ENCODE data around the gene CRIM1. TPM values are rescaled to one million over a fixed set of nuclear protein-coding genes. Genes with fewer than 3 reads are reported as not detected.
"Not testable (repeated sequence)": the region's sequence is repeated elsewhere in the genome, so short reads cannot be mapped to it uniquely, and the experiment has no call there.

CRIM1 gene
- total and polyA plus RNA-seq, 3 experiments from 2014 or later, result 2.5 to 11.1 (median 10.7) TPM

GRCh38 chr2:36361396-36361795, 5.8 kb downstream of the CRIM1 start:
- Mint-ChIP-seq H3K27me3 (peaks cover 4 to 7% of the 10 kb centered on the region in 2 donors), H3K4me1 (peaks cover 19 to 26% (median 22%) of the 10 kb centered on the region in 3 donors), H3K36me3 (peaks cover 0 to 4% (median 0%) of the 10 kb centered on the region in 3 donors), H3K27ac (peak overlapping the region in 2 of 8 donors; percentile 11 to 12), H3K9me3 (no peaks in the 10 kb centered on the region), H3K4me3 (no peak overlapping the region)
- H3K27ac ChIP-seq (ENCODE audit: low read depth, low read length), result no peak overlapping the region
- DNase-seq, result no peak
- no peaks in the 10 kb centered on the region for H3K9me3 ChIP-seq (ENCODE audit: low read length)
- H3K4me1 ChIP-seq (ENCODE audit: insufficient read depth, low read length), result peaks cover 20% of the 10 kb centered on the region
- no peaks in the 10 kb centered on the region for H3K36me3 ChIP-seq (ENCODE audit: insufficient read depth, low read length)
- ChIA-PET CTCF (no interaction called here), POLR2A (no interaction called here)
- no peak overlapping the region for H3K4me3 ChIP-seq (ENCODE audit: low read length)
- peaks cover 4% of the 10 kb centered on the region for H3K27me3 ChIP-seq (ENCODE audit: insufficient read depth, low read length, poor library complexity, severe bottlenecking)

- peaks cover 15 to 27% (median 18%) of the 10 kb centered on the region in 3 donors for H3K4me1 Mint-ChIP-seq
- H3K36me3 Mint-ChIP-seq, result no peaks in the 10 kb centered on the region
- peaks cover 16% of the 10 kb centered on the region for H3K4me1 ChIP-seq (ENCODE audit: insufficient read depth, low read length)
- no peaks in the 10 kb centered on the region for H3K9me3 Mint-ChIP-seq
- H3K4me3 ChIP-seq (ENCODE audit: low read length), result no peak overlapping the region
- H3K27me3 ChIP-seq (ENCODE audit: insufficient read depth, low read length, poor library complexity, severe bottlenecking), result peaks cover 4% of the 10 kb centered on the region
- DNase-seq, result no peak
- H3K36me3 ChIP-seq (ENCODE audit: insufficient read depth, low read length), result no peaks in the 10 kb centered on the region
- CTCF ChIA-PET, result no interaction called here
- no peaks in the 10 kb centered on the region for H3K9me3 ChIP-seq (ENCODE audit: low read length)
- H3K27ac Mint-ChIP-seq, result peak overlapping the region in 1 of 8 donors; percentile 20
- H3K27me3 Mint-ChIP-seq, result peaks cover 4 to 6% of the 10 kb centered on the region in 2 donors
- H3K4me3 Mint-ChIP-seq, result no peak overlapping the region
- H3K27ac ChIP-seq (ENCODE audit: low read depth, low read length), result no peak overlapping the region
- POLR2A ChIA-PET, result no interaction called here
Measured at GRCh38 chr2:36362291-36362690, 6.7 kb downstream of the CRIM1 start.

- H3K36me3 ChIP-seq (ENCODE audit: insufficient read depth, low read length); H3K36me3 Mint-ChIP-seq; DNase-seq; H3K4me1 ChIP-seq (ENCODE audit: insufficient read depth, low read length); H3K27ac Mint-ChIP-seq; H3K4me3 ChIP-seq (ENCODE audit: low read length); H3K9me3 Mint-ChIP-seq; H3K27me3 ChIP-seq (ENCODE audit: insufficient read depth, low read length, poor library complexity, severe bottlenecking); H3K4me3 Mint-ChIP-seq; H3K9me3 ChIP-seq (ENCODE audit: low read length); H3K27me3 Mint-ChIP-seq; H3K27ac ChIP-seq (ENCODE audit: low read depth, low read length); POLR2A ChIA-PET: not testable (repeated sequence)
- CTCF ChIA-PET, result interaction anchor here (1.4 kb wide), 1 partner anchor 8 kb away, joined by 3 read pairs; the partner anchor contains the start of gene CRIM1
- H3K4me1 Mint-ChIP-seq, result peaks cover 7 to 19% (median 10%) of the 10 kb centered on the region in 3 donors
Measured at GRCh38 chr2:36363085-36363484, 7.5 kb downstream of the CRIM1 start.

- H3K36me3 ChIP-seq (ENCODE audit: insufficient read depth, low read length), result no peaks in the 10 kb centered on the region
Measured at GRCh38 chr2:36366491-36367120, 11.0 kb downstream of the CRIM1 start.

GRCh38 chr2:36367486-36367885, 11.9 kb downstream of the CRIM1 start:
- H3K4me1 Mint-ChIP-seq, result peaks cover 1 to 12% (median 3%) of the 10 kb centered on the region in 3 donors
- H3K36me3 ChIP-seq (ENCODE audit: insufficient read depth, low read length), result no peaks in the 10 kb centered on the region
- H3K4me3 ChIP-seq (ENCODE audit: low read length), result no peak overlapping the region
- H3K27ac ChIP-seq (ENCODE audit: low read depth, low read length), result no peak overlapping the region
- CTCF ChIA-PET, result no interaction called here
- POLR2A ChIA-PET, result no interaction called here
- no peak for DNase-seq
- no peak overlapping the region for H3K27ac Mint-ChIP-seq
- H3K27me3 Mint-ChIP-seq, result no peaks in the 10 kb centered on the region
- no peaks in the 10 kb centered on the region for H3K9me3 ChIP-seq (ENCODE audit: low read length)
- H3K36me3 Mint-ChIP-seq, result no peaks in the 10 kb centered on the region
- H3K9me3 Mint-ChIP-seq, result no peaks in the 10 kb centered on the region
- H3K4me3 Mint-ChIP-seq, result no peak overlapping the region
- H3K4me1 ChIP-seq (ENCODE audit: insufficient read depth, low read length), result no peaks in the 10 kb centered on the region
- no peaks in the 10 kb centered on the region for H3K27me3 ChIP-seq (ENCODE audit: insufficient read depth, low read length, poor library complexity, severe bottlenecking)

More at GRCh38 chr2:36366491-36367120, 11.0 kb downstream of the CRIM1 start:
- Mint-ChIP-seq H3K36me3 (no peaks in the 10 kb centered on the region), H3K9me3 (no peaks in the 10 kb centered on the region), H3K4me1 (peaks cover 0 to 10% (median 0%) of the 10 kb centered on the region in 3 donors), H3K27ac (peak overlapping the region in 1 of 8 donors; percentile 34), H3K27me3 (no peaks in the 10 kb centered on the region), H3K4me3 (no peak overlapping the region)
- Histone ChIP-seq H3K9me3 (ENCODE audit: low read length) (no peaks in the 10 kb centered on the region), H3K4me3 (ENCODE audit: low read length) (no peak overlapping the region), H3K27me3 (ENCODE audit: insufficient read depth, low read length, poor library complexity, severe bottlenecking) (no peaks in the 10 kb centered on the region), H3K27ac (ENCODE audit: low read depth, low read length) (no peak overlapping the region), H3K4me1 (ENCODE audit: insufficient read depth, low read length) (no peaks in the 10 kb centered on the region)
- no peak for DNase-seq
- ChIA-PET CTCF (no interaction called here), POLR2A (no interaction called here)

- H3K9me3 ChIP-seq (ENCODE audit: low read length), result no peaks in the 10 kb centered on the region
- H3K36me3 Mint-ChIP-seq, result no peaks in the 10 kb centered on the region
- no peak overlapping the region for H3K4me3 Mint-ChIP-seq
- H3K4me1 ChIP-seq (ENCODE audit: insufficient read depth, low read length), result no peaks in the 10 kb centered on the region
- H3K4me3 ChIP-seq (ENCODE audit: low read length), result no peak overlapping the region
- H3K4me1 Mint-ChIP-seq, result peaks cover 5 to 17% (median 6%) of the 10 kb centered on the region in 3 donors
- no peak overlapping the region for H3K27ac Mint-ChIP-seq
- ChIA-PET CTCF (no interaction called here), POLR2A (no interaction called here)
- H3K9me3 Mint-ChIP-seq, result no peaks in the 10 kb centered on the region
- no peaks in the 10 kb centered on the region for H3K27me3 Mint-ChIP-seq
- H3K27ac ChIP-seq (ENCODE audit: low read depth, low read length), result no peak overlapping the region
- no peaks in the 10 kb centered on the region for H3K36me3 ChIP-seq (ENCODE audit: insufficient read depth, low read length)
- no peaks in the 10 kb centered on the region for H3K27me3 ChIP-seq (ENCODE audit: insufficient read depth, low read length, poor library complexity, severe bottlenecking)
- DNase-seq, result no peak
Measured at GRCh38 chr2:36367895-36368353, 12.3 kb downstream of the CRIM1 start.

GRCh38 chr2:36368438-36368837, 12.9 kb downstream of the CRIM1 start:
- Mint-ChIP-seq H3K27ac (no peak overlapping the region), H3K36me3 (no peaks in the 10 kb centered on the region), H3K27me3 (no peaks in the 10 kb centered on the region), H3K4me1 (peaks cover 10 to 22% (median 11%) of the 10 kb centered on the region in 3 donors), H3K4me3 (no peak overlapping the region), H3K9me3 (no peaks in the 10 kb centered on the region)
- no peaks in the 10 kb centered on the region for H3K36me3 ChIP-seq (ENCODE audit: insufficient read depth, low read length)
- POLR2A ChIA-PET, result no interaction called here
- no peaks in the 10 kb centered on the region for H3K27me3 ChIP-seq (ENCODE audit: insufficient read depth, low read length, poor library complexity, severe bottlenecking)
- CTCF ChIA-PET, result interaction anchor here (1.3 kb wide), 1 partner anchor 14 kb away, joined by 3 read pairs; no protein-coding TSS in a partner anchor
- no peaks in the 10 kb centered on the region for H3K9me3 ChIP-seq (ENCODE audit: low read length)
- H3K27ac ChIP-seq (ENCODE audit: low read depth, low read length), result no peak overlapping the region
- H3K4me1 ChIP-seq (ENCODE audit: insufficient read depth, low read length), result no peaks in the 10 kb centered on the region
- DNase-seq, result no peak
- no peak overlapping the region for H3K4me3 ChIP-seq (ENCODE audit: low read length)

- Mint-ChIP-seq H3K9me3 (no peaks in the 10 kb centered on the region), H3K4me1 (peaks cover 14 to 28% (median 16%) of the 10 kb centered on the region in 3 donors), H3K4me3 (no peak overlapping the region), H3K27ac (peak overlapping the region in 1 of 8 donors; percentile 24), H3K27me3 (no peaks in the 10 kb centered on the region), H3K36me3 (no peaks in the 10 kb centered on the region)
- H3K27ac ChIP-seq (ENCODE audit: low read depth, low read length), result no peak overlapping the region
- H3K9me3 ChIP-seq (ENCODE audit: low read length), result no peaks in the 10 kb centered on the region
- ChIA-PET POLR2A (no interaction called here), CTCF (interaction anchor here (1.3 kb wide), 2 partner anchors 14 to 16 kb away, joined by 3 read pairs; no protein-coding TSS in a partner anchor)
- no peak overlapping the region for H3K4me3 ChIP-seq (ENCODE audit: low read length)
- H3K27me3 ChIP-seq (ENCODE audit: insufficient read depth, low read length, poor library complexity, severe bottlenecking), result no peaks in the 10 kb centered on the region
- H3K4me1 ChIP-seq (ENCODE audit: insufficient read depth, low read length), result no peaks in the 10 kb centered on the region
- DNase-seq, result no peak
- no peaks in the 10 kb centered on the region for H3K36me3 ChIP-seq (ENCODE audit: insufficient read depth, low read length)
Measured at GRCh38 chr2:36369163-36369562, 13.6 kb downstream of the CRIM1 start.
